HG02938 (cell line): ENCODE measurements around the gene KMT2E.

ENCODE experiments used
- ATAC-seq: cut with Tn5 transposase; IDR thresholded peaks from one replicate; pipeline ENCODE4 v1.9.1; 2021; ENCODE audit warnings: mild to moderate bottlenecking, moderate library complexity; ENCODE audit not compliant: unreplicated experiment

The KMT2E gene

DNA sequence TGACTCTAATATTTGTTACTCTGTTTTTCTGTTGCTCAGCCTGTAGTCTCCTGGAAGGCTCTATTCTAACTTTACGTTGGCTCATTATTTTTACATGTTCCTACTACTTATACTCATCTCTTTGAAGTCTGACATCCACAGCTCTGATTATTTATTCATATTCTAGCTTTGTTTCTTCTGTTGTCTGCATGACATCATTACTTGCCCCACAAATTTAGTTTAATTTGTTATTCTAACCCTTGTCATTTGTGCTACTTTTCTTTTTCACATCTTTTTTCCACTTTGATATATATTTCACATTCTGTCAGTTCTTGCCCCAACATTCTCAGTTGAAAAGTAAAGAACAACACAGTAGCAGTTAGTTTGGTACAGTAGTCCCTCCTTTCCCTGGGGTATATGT is 51.1 kb downstream of the KMT2E start:
- no peak for ATAC-seq

DNA sequence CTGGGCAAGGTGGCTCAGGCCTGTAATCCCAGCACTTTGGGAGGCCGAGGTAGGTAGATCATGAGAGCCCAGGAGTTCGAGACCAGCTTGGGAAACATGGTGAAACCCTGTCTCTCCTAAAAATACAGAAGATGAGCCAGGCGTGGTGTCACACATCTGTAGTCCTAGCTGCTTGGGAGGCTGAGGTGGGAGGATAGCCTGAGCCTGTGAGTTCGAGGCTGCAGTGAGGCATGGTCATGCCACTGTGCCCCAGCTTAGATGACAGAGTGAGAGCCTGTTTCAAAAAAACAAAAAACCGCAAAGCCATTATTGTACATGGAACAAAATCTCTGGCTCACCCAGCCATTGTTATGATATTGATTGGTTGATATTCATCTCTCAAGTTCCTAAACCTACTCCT is 53.7 kb downstream of the KMT2E start:
- no peak for ATAC-seq

DNA sequence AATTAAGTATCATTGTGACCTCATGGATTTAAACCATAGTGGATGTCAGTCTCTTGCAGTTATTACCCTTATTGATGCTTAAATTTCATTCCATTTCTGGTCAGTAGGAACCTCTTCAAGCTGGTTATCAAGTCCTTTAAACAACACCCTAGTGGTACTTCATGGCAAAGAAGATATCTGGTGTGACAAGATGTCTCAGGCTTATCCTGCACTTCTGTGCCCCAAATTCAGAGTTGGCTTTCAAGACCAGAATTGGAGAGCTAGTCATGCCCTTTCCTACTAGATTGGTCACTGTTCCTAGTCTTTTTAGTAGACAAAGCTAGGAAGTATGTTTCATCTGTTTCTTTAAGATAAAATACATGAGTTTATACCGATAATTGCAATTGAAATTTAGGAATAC is 54.9 kb downstream of the KMT2E start:
- no peak for ATAC-seq

DNA sequence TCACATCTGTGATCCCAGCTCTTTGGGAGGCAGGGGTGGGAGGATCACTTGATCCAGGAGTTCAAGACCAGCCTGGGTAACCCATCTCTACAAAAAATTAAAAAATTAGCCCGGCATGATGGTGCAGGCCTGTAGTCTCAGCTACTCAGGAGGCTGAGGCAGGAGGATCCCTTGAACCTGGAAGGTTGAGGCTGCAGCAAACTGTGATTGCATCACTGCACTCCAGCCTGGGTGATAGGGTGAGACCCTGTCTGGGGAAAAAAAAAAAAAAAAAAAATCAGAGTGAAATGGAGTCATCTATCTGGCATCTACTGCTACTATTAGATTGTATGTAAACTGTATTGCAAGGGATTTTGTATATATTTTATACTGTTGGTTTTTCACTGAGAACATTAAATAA is 59.1 kb downstream of the KMT2E start:
- ATAC-seq, result no peak

DNA sequence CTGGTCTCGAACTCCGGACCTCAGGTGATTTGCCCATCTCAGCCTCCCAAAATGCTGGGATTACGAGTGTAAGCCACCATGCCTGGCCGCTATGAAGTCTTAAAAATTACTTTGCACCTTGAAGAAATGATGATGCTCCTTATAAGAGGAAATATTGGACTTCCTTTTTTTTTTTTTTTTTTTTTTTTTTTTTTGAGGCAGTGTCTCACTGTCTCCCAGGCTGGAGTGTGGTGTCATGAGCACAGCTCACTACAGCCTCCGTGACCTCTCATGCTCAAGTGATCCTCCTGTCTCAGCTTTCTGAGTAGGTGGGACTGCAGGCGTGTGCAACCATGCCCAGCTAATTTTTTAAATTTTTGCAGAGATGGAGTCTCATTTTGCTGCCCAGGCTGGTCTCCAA is 65.3 kb downstream of the KMT2E start:
- no peak for ATAC-seq

DNA sequence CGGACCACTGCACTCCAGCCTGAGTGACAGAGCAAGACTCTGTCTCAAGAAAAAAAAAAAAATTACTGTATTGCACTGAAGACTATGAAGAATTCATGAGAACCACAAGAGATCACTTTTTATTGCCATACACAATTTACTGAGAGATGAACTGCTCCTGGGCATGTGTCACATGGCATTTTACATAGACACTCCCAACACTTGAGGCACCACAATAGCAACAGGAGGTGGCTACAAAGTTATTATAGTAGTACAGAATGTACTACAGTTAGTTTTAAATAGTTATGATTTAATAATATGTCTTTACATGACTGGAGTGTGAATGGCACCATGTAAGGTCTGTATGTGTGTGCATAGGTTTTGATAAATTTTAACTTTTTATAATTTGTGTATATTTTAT is 70.6 kb downstream of the KMT2E start:
- ATAC-seq, result no peak

DNA sequence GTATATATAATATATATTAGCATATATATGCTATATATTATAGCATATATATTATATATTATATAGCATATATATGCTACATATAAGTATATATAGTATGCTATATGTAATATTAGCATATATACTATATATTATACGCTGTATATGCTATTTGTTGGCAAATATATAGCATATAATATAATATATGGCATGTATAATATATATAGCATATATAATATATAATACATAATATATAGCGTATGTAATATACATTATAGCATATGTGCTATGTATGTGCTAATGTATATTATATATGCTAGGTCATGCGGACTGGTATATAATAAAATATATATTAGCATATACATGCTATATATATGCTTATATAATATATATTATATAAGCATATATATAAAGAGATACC is 72.8 kb downstream of the KMT2E start:
- no peak for ATAC-seq

DNA sequence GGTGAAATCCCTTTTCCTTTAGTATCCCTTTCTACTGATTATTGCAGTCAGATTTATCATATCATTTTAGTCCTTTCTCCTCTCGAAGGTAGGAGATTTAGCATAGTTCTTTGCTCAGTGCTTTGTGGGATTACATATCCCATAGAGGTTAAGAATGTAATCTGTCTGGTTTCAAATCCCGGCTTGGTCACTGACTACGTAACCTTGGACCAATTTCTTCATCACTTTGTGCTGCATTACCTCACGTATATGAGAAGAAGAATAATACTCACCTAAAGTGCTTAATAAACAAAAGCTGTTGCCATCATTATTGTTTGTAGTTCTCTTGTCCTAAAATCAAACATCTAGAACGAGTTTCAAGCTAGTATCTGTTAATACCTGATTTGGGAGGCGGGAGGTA is 74.0 kb downstream of the KMT2E start:
- no peak for ATAC-seq

DNA sequence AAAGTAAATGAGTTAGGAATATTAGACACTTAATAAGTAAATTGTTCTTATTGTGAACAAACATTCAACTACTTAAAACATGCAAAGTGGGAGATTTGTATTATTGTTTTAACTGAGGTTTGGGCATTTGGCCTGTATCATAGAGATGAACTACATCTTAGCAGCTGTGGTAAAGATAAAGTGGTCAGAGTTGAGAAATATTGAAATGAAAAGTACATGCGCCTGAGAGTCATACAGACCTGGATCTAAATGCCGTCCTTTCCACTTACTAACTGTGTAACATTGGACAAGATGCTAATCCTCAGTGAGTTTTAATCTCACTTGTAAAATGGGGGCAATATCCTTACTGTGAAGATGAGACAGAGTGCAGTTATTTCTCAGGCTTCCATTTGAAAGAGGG is 74.5 kb downstream of the KMT2E start:
- no peak for ATAC-seq

DNA sequence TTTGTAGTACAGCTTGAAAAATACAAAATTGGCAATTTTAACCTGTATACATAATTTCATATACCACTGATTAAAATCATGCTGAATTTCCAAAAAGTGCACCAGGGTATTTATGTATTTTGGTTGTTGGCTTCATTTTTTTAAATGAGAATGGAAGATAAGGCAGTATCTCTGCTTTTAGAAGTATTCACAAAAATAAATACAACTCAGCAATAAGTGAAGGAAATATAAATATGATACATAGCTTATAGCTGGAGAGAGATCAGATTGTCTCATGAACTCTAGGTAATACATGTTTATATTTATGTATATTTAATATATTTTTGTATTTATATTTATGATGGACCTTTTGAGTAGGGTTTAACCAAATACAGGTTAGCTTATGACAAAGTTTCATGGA is 81.0 kb downstream of the KMT2E start:
- ATAC-seq, result no peak

DNA sequence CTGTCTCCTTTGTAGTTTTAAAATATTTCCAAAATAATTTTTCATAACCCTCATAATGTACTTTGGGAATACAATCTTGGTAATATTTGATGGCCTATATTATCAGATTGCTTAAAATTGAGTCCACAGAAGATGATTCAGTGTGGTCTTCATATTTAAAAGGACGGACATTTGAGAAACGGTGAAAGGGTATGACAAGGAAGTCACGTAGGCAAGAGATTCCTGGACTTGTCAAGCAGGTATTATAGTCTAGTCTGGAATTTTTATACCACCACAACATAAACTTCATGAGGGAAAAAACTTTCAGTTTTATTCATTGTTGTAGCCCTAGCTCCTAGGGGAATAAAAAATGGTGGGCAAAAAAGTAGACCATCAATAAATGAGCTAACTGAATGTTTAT is 82.3 kb downstream of the KMT2E start:
- no peak for ATAC-seq

DNA sequence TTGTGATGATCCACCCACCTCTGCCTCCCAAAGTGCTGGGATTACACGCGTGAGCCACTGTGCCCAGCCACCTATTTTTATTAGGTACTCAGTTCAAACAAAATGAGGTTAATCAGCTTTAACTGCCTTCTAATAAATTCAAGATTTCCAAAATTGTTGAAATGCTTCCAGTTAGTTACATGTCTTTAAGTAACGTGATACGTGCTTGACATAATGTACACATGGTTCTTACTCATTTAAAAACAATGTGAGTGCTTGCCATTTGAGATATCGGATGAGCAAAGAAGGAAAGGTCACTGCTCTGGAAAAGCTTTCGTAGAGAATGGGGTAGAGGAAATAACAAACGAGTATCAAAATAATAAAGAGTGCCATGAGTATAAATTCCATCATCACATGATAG is 83.6 kb downstream of the KMT2E start:
- no peak for ATAC-seq

DNA sequence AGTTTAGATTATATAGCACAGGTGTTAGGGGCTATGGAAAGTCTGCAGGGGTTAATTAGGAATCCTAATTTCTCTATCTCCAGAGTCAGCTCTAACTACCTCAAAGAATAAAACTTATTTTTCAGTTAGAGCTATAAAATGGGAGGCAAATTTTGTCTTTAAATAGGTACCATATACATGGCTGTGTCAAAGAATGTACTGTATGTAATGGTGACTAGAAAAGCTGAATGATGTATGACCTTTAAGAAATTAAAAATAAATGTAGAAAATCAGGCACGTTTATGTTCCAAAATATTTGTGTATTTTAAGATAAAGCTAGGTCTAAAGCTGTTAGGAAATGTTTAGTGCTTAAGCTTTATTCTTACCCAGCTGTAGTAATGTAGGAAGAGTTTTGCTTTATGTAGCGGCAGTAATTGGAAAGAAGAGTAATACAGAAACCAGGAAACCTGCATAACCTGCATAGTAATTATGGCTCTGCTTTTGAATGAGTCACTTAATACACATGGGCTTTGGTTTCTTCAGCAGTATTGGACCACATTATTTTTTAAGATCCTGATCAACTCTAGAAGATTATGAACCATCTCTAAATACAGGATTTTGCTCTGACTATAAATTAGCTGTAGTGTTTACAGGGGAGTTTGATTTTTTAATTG is 85.0 kb downstream of the KMT2E start:
- peak; percentile 73 for ATAC-seq

DNA sequence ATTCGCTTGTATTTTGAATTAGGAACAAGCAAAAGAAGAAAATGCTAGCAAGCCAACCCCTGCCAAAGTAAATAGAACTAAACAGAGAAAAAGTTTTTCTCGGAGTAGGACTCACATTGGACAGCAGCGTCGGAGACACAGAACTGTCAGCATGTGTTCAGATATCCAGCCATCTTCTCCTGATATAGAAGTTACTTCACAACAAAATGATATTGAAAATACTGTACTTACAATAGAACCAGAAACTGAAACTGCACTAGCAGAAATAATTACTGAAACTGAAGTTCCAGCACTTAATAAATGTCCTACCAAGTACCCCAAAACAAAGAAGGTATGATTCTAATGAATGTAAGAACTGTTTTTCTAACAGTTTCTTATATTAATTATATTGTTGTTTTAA is 87.9 kb downstream of the KMT2E start:
- ATAC-seq, result peak; percentile 46

DNA sequence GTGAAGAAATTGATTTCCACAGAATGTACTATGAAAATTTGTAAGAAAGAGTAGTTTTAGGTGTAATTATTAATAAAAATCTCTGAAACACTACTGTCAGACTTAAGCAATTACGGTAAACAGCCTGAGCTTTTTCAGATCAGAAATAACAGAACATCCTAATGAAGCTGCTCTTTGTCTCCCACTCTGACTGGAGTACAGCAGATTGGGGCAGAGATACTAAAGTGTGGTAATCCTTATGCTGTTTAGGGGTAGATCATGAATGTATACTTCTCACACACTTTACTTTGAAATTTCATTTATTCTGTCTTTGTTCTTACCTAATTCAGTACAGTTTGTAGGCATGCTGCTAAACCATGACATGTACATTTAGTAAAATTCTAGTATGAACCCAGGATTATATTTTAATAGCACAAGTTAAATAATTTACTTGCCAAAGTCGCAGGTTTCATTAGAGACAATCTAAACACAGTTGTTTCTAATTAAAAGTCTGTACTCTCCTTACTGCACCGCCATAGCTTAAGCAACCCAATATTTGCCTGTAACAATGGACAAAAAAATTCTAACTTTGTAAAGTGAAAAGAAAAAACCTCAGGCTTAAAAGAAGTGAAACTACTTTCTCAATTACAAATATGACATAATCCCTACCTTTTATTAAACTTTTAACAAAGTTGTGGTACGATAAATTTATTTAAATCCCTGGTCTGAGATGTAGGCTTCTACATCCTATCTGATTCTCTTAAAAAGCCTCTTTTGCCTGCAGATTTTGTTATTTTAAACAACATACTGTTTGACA is 88.8 kb downstream of the KMT2E start:
- no peak for ATAC-seq

DNA sequence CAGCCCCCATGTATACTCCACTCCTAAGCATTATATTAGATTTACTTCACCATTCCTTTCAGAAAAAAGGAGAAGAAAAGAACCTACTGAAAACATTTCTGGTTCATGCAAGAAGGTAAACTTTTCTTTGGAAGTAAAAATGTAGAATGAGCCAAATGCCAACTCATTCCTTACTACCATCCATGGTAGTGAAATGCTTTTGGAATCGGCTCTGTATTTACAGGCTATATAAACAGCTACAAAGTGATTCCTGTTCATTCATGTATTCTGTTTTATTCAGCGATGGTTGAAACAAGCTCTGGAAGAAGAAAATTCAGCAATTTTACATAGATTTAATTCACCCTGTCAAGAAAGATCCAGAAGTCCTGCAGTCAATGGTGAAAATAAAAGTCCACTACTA is 91.6 kb downstream of the KMT2E start:
- no peak for ATAC-seq

DNA sequence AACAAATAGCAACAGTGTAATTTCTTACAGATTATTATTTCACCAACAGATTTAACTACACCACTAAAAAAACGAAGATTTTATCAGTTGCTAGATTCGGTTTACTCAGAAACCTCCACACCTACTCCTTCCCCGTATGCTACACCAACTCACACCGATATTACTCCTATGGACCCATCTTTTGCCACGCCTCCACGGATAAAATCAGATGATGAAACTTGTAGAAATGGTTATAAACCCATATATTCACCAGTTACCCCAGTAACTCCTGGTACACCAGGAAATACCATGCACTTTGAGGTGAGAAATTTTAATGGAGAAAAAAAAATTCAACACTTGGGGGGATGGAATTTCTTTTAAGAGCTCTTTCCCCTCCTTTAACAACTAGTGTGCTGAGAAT is 92.5 kb downstream of the KMT2E start:
- no peak for ATAC-seq

DNA sequence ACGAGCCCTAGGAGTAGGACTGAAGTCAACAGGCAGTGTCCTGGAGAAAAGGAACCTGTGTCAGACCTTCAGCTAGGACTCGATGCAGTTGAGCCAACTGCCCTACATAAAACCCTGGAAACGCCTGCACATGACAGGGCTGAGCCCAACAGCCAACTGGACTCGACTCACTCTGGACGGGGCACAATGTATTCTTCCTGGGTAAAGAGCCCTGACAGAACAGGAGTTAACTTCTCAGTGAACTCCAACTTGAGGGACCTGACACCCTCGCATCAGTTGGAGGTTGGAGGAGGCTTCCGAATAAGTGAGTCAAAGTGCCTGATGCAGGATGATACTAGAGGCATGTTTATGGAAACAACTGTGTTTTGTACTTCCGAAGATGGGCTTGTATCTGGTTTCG is 93.5 kb downstream of the KMT2E start:
- no peak for ATAC-seq

DNA sequence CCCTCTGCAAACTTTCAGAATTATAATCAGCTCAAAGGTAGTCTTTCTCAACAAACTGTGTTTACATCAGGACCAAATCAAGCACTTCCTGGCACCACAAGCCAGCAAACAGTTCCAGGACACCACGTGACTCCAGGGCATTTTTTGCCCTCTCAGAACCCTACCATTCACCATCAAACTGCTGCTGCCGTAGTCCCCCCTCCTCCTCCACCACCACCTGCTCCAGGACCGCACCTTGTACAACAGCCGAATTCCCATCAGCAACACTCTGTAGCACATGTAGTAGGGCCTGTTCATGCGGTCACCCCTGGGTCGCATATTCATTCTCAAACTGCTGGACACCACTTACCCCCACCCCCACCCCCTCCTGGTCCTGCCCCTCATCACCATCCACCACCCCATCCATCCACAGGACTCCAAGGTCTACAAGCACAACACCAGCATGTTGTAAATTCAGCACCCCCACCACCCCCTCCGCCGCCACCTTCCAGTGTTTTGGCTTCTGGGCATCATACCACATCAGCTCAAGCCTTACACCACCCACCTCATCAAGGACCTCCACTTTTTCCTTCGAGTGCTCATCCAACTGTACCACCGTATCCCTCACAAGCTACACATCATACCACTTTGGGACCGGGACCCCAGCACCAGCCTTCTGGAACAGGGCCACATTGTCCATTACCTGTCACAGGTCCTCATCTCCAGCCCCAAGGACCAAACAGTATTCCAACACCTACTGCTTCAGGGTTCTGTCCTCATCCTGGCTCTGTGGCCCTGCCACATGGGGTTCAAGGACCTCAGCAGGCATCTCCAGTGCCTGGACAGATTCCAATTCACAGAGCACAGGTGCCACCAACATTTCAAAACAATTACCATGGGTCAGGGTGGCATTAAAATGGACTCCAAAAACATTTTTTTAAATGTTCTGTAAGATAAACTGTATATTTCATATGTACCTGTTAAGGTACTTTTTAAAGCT is 98.7 kb downstream of the KMT2E start:
- no peak for ATAC-seq

DNA sequence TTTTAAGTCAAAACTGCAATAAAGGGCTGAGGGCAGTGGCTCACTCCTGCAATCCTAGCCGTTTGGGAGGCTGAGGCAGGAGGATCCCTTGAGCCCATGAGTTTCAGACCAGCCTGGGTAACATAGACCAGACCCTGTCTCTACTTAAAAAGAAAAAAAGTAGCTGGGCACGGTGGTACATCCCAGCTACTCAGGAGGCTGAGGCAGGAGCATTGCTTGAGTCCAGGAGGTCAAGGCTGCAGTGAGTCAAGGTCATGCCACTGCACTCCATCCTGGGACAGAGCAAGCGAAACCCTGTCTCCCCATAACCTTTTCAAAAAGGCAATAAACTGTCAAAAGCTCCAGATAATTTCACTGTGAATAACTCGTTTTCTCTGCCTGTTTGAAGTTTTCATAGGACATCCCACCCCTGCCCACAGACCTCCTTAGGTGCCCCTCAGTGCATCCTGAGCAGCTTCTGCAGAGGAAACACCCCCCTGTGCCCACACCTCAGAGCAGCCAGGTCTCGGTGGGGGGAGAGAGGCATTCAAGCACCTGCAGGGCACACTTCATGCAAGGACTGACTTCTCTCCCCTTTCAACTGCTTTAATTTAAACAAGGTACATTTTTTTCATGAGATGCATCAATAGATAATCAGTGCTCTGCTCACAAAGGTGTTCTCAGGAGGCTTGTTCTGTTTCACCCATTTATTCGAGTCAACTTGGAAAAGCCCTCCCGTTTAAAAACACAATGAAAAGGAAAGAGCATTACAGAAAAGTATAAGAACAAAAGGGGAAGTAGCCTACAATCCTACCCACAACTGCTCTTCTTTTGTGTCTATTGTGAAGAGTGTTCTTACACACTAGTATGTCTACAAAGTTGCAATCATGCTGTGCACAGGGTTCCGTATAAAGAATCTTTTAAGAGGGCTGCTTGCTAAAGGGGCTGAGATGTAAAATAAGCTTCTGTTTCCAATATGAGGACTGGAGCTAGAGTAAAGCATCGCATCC is 104.9 kb downstream of the KMT2E start:
- peak; percentile 49 for ATAC-seq
